CD14-positive monocyte (primary cell): ENCODE measurements around the gene RHO. TPM values are rescaled to one million over a fixed set of nuclear protein-coding genes. Genes with fewer than 3 reads are reported as not detected.
"Not testable (repeated sequence)": the region's sequence is repeated elsewhere in the genome, so short reads cannot be mapped to it uniquely, and the experiment has no call there.

Experiments used
- DNase-seq, 3 donors: peaks; one replicate each; pipeline ENCODE4 v3.0.0-alpha.2; 2011 to 2022
- H2AFZ ChIP-seq: 2 replicates; pipeline ENCODE4 v1.6.0; 2012; ENCODE audit warnings: mild to moderate bottlenecking, low read depth, low read length, inconsistent platforms; ENCODE audit not compliant: insufficient read depth, poor library complexity, severe bottlenecking
- H3K27ac ChIP-seq, 2 donors: 1 replicate in 1 of 2; 2 replicates in 1 of 2; pipeline ENCODE4 v1.5.1; 2012 to 2013; ENCODE audit warnings: low read length in 2 of 2, control low read depth in 1 of 2, inconsistent platforms in 1 of 2, low read depth in 1 of 2, mild to moderate bottlenecking in 1 of 2
- H3K27me3 ChIP-seq, 2 donors: one replicate each; pipeline versions ENCODE4 v1.6.0 to v1.6.1; 2011 to 2013; ENCODE audit warnings: low read length in 2 of 2; ENCODE audit not compliant: control insufficient read depth in 2 of 2, insufficient read depth in 2 of 2
- H3K36me3 ChIP-seq, 2 donors: replicated peaks in 1 of 2; 1 replicate in 1 of 2; 2 replicates in 1 of 2; pipeline versions ENCODE4 v1.5.1 to v1.6.1; 2012 to 2013; ENCODE audit warnings: low read length in 2 of 2, control low read depth in 1 of 2, inconsistent platforms in 1 of 2, mild to moderate bottlenecking in 1 of 2; ENCODE audit not compliant: insufficient read depth in 2 of 2, control insufficient read depth in 1 of 2
- H3K4me1 ChIP-seq, 2 donors: 1 replicate in 1 of 2; 2 replicates in 1 of 2; pipeline versions ENCODE4 v1.5.1 to v1.6.1; 2012 to 2013; ENCODE audit warnings: low read length in 2 of 2, control low read depth in 1 of 2, inconsistent platforms in 1 of 2, mild to moderate bottlenecking in 1 of 2, moderate library complexity in 1 of 2; ENCODE audit not compliant: insufficient read depth in 2 of 2, control insufficient read depth in 1 of 2
- H3K4me2 ChIP-seq: replicated peaks from 2 replicates; pipeline ENCODE3; 2012; ENCODE audit warnings: low read length, moderate library complexity, mild to moderate bottlenecking; ENCODE audit not compliant: poor library complexity, severe bottlenecking; ENCODE audit errors: extremely low read depth
- H3K4me3 ChIP-seq, 3 experiments: fragments of 200-600 bp in 1 of 3; sonication (generic) in 1 of 3; replicated peaks in 1 of 3; 1 replicate in 2 of 3; 2 replicates in 1 of 3; pipeline ENCODE4 v1.5.1; 2011 to 2013; ENCODE audit warnings: low read length in 3 of 3, mild to moderate bottlenecking in 3 of 3, control low read depth in 2 of 3, low read depth in 2 of 3, inconsistent platforms in 1 of 3, moderate library complexity in 1 of 3
- H3K79me2 ChIP-seq: 2 replicates; pipeline ENCODE4 v1.6.0; 2012; ENCODE audit warnings: mild to moderate bottlenecking, control low read depth, inconsistent platforms, low read length, moderate library complexity; ENCODE audit not compliant: insufficient read depth
- H3K9ac ChIP-seq: 2 replicates; pipeline ENCODE4 v1.6.0; 2017; ENCODE audit warnings: low read length, mild to moderate bottlenecking; ENCODE audit not compliant: insufficient read depth, poor library complexity, severe bottlenecking
- H3K9me3 ChIP-seq, 2 donors: replicated peaks in 1 of 2; 1 replicate in 1 of 2; 2 replicates in 1 of 2; pipeline versions ENCODE4 v1.5.1 to v1.6.1; 2012 to 2013; ENCODE audit warnings: low read length in 2 of 2, control low read depth in 1 of 2; ENCODE audit not compliant: control insufficient read depth in 1 of 2, insufficient read depth in 1 of 2
- H4K20me1 ChIP-seq: 2 replicates; pipeline ENCODE4 v1.6.0; 2012; ENCODE audit warnings: mild to moderate bottlenecking, low read length, control low read depth, moderate library complexity; ENCODE audit not compliant: insufficient read depth
- H3K27ac Mint-ChIP-seq, 7 donors: one replicate each; pipeline ENCODE4 v1.8.0; 2020; ENCODE audit warnings: mild to moderate bottlenecking in 7 of 7, mixed read lengths in 7 of 7, moderate library complexity in 6 of 7, inconsistent platforms in 2 of 7
- H3K27me3 Mint-ChIP-seq, 3 donors: one replicate each; pipeline ENCODE4 v1.8.0; 2021 to 2022; ENCODE audit warnings: low read depth in 3 of 3, mild to moderate bottlenecking in 3 of 3, mixed read lengths in 3 of 3, moderate library complexity in 3 of 3, inconsistent platforms in 1 of 3
- H3K36me3 Mint-ChIP-seq, 2 donors: one replicate each; pipeline ENCODE4 v1.8.0; 2020; ENCODE audit warnings: mixed read lengths in 2 of 2, inconsistent platforms in 1 of 2, mild to moderate bottlenecking in 1 of 2
- H3K4me1 Mint-ChIP-seq: one replicate; pipeline ENCODE4 v1.8.0; 2020; ENCODE audit warnings: mild to moderate bottlenecking, mixed read lengths
- H3K4me3 Mint-ChIP-seq, 2 donors: one replicate each; pipeline ENCODE4 v1.8.0; 2020; ENCODE audit warnings: mild to moderate bottlenecking in 2 of 2, mixed read lengths in 2 of 2, moderate library complexity in 1 of 2
- H3K9me3 Mint-ChIP-seq, 7 donors: one replicate each; pipeline ENCODE4 v1.8.0; 2020 to 2022; ENCODE audit warnings: mixed read lengths in 7 of 7, mild to moderate bottlenecking in 6 of 7, moderate library complexity in 6 of 7, inconsistent platforms in 2 of 7
- WGBS: methylation state at CpG from one replicate; pipeline ENCODE4 v1.1.5; 2013; ENCODE audit warnings: missing lambda C conversion rate; ENCODE audit not compliant: insufficient coverage; 5-methylcytosine and 5-hydroxymethylcytosine counted together
- intact Hi-C, 2 donors: fragments of 100-400 bp; cut with micrococcal nuclease; formaldehyde crosslinking; loops; one replicate each; pipeline versions ENCODE4 v1.15.0 to v1.15.1; 2023
- polyA plus RNA-seq, 3 donors: library from polyadenylated mRNA; depleted of rRNA in 1 of 3; unstranded in 2 of 3; stranded (reverse) in 1 of 3; fragments of 300-500 nt in 2 of 3; fragments of >200 nt in 1 of 3; fragmentation: Illumina TruSeq in 2 of 3; gene quantifications; 1 replicate in 2 of 3; 2 replicates in 1 of 3; pipeline ENCODE4 v1.2.3, GENCODE V29; 2012 to 2021
- TF ChIP-seq, protein P1 (sequence below): fragments of 200-600 bp; IDR thresholded peaks from one replicate; pipeline ENCODE4 v1.8.0; 2022; ENCODE audit warnings: antibody characterized with exemption, mild to moderate bottlenecking

Gene RHO
- polyA plus RNA-seq, 3 donors: 0.03 TPM; not detected in 2

GRCh38 chr3:129483870-129484269, 44.6 kb upstream of the RHO start:
- H3K4me2 ChIP-seq: no peak overlapping the region
- peaks cover 49 to 52% of the 10 kb centered on the region in 2 donors for H3K36me3 Mint-ChIP-seq
- intact Hi-C loops: loop anchor here in 1 of 2 donors (10.0 kb wide), 1 partner anchor 451 kb away; no protein-coding TSS in a partner anchor
- H3K4me3 ChIP-seq: no peak overlapping the region
- peaks cover 0 to 3% (median 0%) of the 10 kb centered on the region in 7 donors for H3K9me3 Mint-ChIP-seq
- no peak overlapping the region for H3K27ac ChIP-seq
- H3K36me3 ChIP-seq: peaks cover 21 to 51% of the 10 kb centered on the region in 2 donors
- no peak overlapping the region for H3K9ac ChIP-seq
- no peak overlapping the region for H2AFZ ChIP-seq
- peaks cover 39% of the 10 kb centered on the region for H3K4me1 Mint-ChIP-seq
- H3K27me3 ChIP-seq: no peaks in the 10 kb centered on the region
- no peaks in the 10 kb centered on the region for H3K9me3 ChIP-seq
- TF ChIP-seq, protein P1, sequence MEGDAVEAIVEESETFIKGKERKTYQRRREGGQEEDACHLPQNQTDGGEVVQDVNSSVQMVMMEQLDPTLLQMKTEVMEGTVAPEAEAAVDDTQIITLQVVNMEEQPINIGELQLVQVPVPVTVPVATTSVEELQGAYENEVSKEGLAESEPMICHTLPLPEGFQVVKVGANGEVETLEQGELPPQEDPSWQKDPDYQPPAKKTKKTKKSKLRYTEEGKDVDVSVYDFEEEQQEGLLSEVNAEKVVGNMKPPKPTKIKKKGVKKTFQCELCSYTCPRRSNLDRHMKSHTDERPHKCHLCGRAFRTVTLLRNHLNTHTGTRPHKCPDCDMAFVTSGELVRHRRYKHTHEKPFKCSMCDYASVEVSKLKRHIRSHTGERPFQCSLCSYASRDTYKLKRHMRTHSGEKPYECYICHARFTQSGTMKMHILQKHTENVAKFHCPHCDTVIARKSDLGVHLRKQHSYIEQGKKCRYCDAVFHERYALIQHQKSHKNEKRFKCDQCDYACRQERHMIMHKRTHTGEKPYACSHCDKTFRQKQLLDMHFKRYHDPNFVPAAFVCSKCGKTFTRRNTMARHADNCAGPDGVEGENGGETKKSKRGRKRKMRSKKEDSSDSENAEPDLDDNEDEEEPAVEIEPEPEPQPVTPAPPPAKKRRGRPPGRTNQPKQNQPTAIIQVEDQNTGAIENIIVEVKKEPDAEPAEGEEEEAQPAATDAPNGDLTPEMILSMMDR: no peak
- H3K27me3 Mint-ChIP-seq: peaks cover 0 to 1% (median 0%) of the 10 kb centered on the region in 3 donors
- no peak for DNase-seq
- peaks cover 32 to 38% of the 10 kb centered on the region in 2 donors for H3K4me1 ChIP-seq
- 97% methylated on average over 6 of the region's 8 CpGs for WGBS
- H3K27ac Mint-ChIP-seq: peak overlapping the region in 2 of 7 donors; percentile 43 to 50
- no peaks in the 10 kb centered on the region for H3K79me2 ChIP-seq
- no peaks in the 10 kb centered on the region for H4K20me1 ChIP-seq
- no peak overlapping the region for H3K4me3 Mint-ChIP-seq

GRCh38 chr3:129485146-129485545, 43.3 kb upstream of the RHO start:
- WGBS: 80% methylated on average over 1 of the region's 6 CpGs
- H3K9ac ChIP-seq, H3K4me3 Mint-ChIP-seq, H3K9me3 ChIP-seq, H3K27me3 Mint-ChIP-seq, H3K27me3 ChIP-seq, H3K9me3 Mint-ChIP-seq, H3K79me2 ChIP-seq, H2AFZ ChIP-seq, H4K20me1 ChIP-seq, DNase-seq, H3K4me2 ChIP-seq, H3K4me3 ChIP-seq: not testable (repeated sequence)
- intact Hi-C loops: loop anchor here in 1 of 2 donors (5.0 to 10.0 kb wide), 2 partner anchors 337 to 450 kb away; no protein-coding TSS in a partner anchor
- Histone ChIP-seq H3K4me1 (peaks cover 45 to 51% of the 10 kb centered on the region in 2 donors), H3K27ac (peak overlapping the region in 1 of 2 donors; percentile 71), H3K36me3 (peaks cover 12 to 41% of the 10 kb centered on the region in 2 donors)
- Mint-ChIP-seq H3K36me3 (peaks cover 39 to 46% of the 10 kb centered on the region in 2 donors), H3K27ac (peak overlapping the region in 1 of 7 donors; percentile 53), H3K4me1 (peaks cover 50% of the 10 kb centered on the region)
